Fibroblast of skin of left biceps (primary cell): ENCODE data around the gene SLC17A9.

Experiments
- DNase-seq, 2 experiments: peaks; one replicate each; pipeline ENCODE4 v3.0.0-alpha.2; 2013; ENCODE audit warnings: low read depth in 2 of 2

Gene SLC17A9

GRCh38 chr20:62982124-62983075, 29.9 kb downstream of the SLC17A9 start:
- no peak for DNase-seq

- no peak for DNase-seq
Observed at GRCh38 chr20:62983210-62983609, 30.7 kb downstream of the SLC17A9 start.

GRCh38 chr20:62984666-62985443, 32.3 kb downstream of the SLC17A9 start:
- no peak for DNase-seq

GRCh38 chr20:62985444-62985778, 32.9 kb downstream of the SLC17A9 start:
- no peak for DNase-seq

GRCh38 chr20:62986257-62986800, 33.8 kb downstream of the SLC17A9 start:
- DNase-seq: no peak

GRCh38 chr20:62987114-62987513, 34.6 kb downstream of the SLC17A9 start:
- DNase-seq: no peak

GRCh38 chr20:62989201-62989601, 36.7 kb downstream of the SLC17A9 start:
- DNase-seq: no peak

- DNase-seq: no peak
Observed at GRCh38 chr20:62990306-62990825, 37.9 kb downstream of the SLC17A9 start.

GRCh38 chr20:62991196-62991807, 38.8 kb downstream of the SLC17A9 start:
- DNase-seq: no peak

GRCh38 chr20:62991863-62992262, 39.4 kb downstream of the SLC17A9 start:
- no peak for DNase-seq

- no peak for DNase-seq
Observed at GRCh38 chr20:62993856-62994494, 41.5 kb downstream of the SLC17A9 start.

- no peak for DNase-seq
Observed at GRCh38 chr20:62994869-62995281, 42.4 kb downstream of the SLC17A9 start.

GRCh38 chr20:62995481-62995880, 43.0 kb downstream of the SLC17A9 start:
- DNase-seq: no peak

- DNase-seq: no peak
Observed at GRCh38 chr20:62995898-62996595, 43.5 kb downstream of the SLC17A9 start.

- no peak for DNase-seq
Observed at GRCh38 chr20:62996596-62996982, 44.1 kb downstream of the SLC17A9 start.

GRCh38 chr20:62997417-62998035, 45.0 kb downstream of the SLC17A9 start:
- no peak for DNase-seq

- no peak for DNase-seq
Observed at GRCh38 chr20:62998449-62998848, 45.9 kb downstream of the SLC17A9 start.

- no peak for DNase-seq
Observed at GRCh38 chr20:62999580-62999979, 47.1 kb downstream of the SLC17A9 start.

- DNase-seq: no peak
Observed at GRCh38 chr20:63000036-63000435, 47.5 kb downstream of the SLC17A9 start.

GRCh38 chr20:63000958-63001357, 48.4 kb downstream of the SLC17A9 start:
- DNase-seq: no peak
